Thyroid gland (tissue), 4 donors: ENCODE measurements around the gene SLC22A3.

Experiments used
- POLR2A ChIP-seq, 2 donors: fragments of 450-650 bp; IDR thresholded peaks; one replicate each; pipeline ENCODE4 v1.6.1; 2017; ENCODE audit warnings: antibody characterized with exemption in 2 of 2, mild to moderate bottlenecking in 2 of 2, moderate library complexity in 1 of 2
- TF ChIP-seq, protein P1 (sequence below), 6 experiments: fragments of 200-600 bp in 3 of 6; fragments of 450-650 bp in 3 of 6; sonication (generic) in 3 of 6; IDR thresholded peaks; one replicate each; pipeline ENCODE4 v1.5.1; 2016 to 2019; ENCODE audit warnings: antibody characterized with exemption in 6 of 6, mild to moderate bottlenecking in 2 of 6, inconsistent platforms in 1 of 6, moderate library complexity in 1 of 6

GRCh38 chr6:160378218-160378617 lies 30.0 kb downstream of the SLC22A3 start:
- TF ChIP-seq, protein P1, sequence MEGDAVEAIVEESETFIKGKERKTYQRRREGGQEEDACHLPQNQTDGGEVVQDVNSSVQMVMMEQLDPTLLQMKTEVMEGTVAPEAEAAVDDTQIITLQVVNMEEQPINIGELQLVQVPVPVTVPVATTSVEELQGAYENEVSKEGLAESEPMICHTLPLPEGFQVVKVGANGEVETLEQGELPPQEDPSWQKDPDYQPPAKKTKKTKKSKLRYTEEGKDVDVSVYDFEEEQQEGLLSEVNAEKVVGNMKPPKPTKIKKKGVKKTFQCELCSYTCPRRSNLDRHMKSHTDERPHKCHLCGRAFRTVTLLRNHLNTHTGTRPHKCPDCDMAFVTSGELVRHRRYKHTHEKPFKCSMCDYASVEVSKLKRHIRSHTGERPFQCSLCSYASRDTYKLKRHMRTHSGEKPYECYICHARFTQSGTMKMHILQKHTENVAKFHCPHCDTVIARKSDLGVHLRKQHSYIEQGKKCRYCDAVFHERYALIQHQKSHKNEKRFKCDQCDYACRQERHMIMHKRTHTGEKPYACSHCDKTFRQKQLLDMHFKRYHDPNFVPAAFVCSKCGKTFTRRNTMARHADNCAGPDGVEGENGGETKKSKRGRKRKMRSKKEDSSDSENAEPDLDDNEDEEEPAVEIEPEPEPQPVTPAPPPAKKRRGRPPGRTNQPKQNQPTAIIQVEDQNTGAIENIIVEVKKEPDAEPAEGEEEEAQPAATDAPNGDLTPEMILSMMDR (IDR thresholded peaks at IDR 0.05) = no peak
- no peak for TF ChIP-seq POLR2A (IDR thresholded peaks at IDR 0.05)
